Esophagus squamous epithelium (tissue), 4 donors: ENCODE results near the gene MPV17.

Experiments
- CTCF ChIP-seq, 6 experiments: fragments of 450-650 bp in 4 of 6; fragments of 200-600 bp in 2 of 6; sonication (generic) in 2 of 6; IDR thresholded peaks; one replicate each; pipeline ENCODE4 v1.5.1; 2016 to 2019; ENCODE audit warnings: antibody characterized with exemption in 6 of 6, mild to moderate bottlenecking in 4 of 6, moderate library complexity in 4 of 6
- POLR2A ChIP-seq, 4 donors: fragments of 450-650 bp; IDR thresholded peaks; one replicate each; pipeline ENCODE4 v1.6.1; 2017; ENCODE audit warnings: antibody characterized with exemption in 4 of 4, mild to moderate bottlenecking in 4 of 4, moderate library complexity in 3 of 4

GRCh38 chr2:27307545-27308358, 15.1 kb downstream of the MPV17 start:
- no peak for TF ChIP-seq CTCF (IDR thresholded peaks at IDR 0.05)
- TF ChIP-seq POLR2A (IDR thresholded peaks at IDR 0.05) = no peak
